ENCODE measurements around the gene CAMK1D. TPM values are rescaled to one million over a fixed set of nuclear protein-coding genes. Genes with fewer than 3 reads are reported as not detected.
A peak's percentile ranks its signal among the peaks of the same experiment; 100 is the strongest.
"Not testable (repeated sequence)": the region's sequence is repeated elsewhere in the genome, so short reads cannot be mapped to it uniquely, and the experiment has no call there.

CAMK1D gene
- total RNA-seq, 2 experiments from 2014 or later: 28.8 to 35.3 TPM

DNA sequence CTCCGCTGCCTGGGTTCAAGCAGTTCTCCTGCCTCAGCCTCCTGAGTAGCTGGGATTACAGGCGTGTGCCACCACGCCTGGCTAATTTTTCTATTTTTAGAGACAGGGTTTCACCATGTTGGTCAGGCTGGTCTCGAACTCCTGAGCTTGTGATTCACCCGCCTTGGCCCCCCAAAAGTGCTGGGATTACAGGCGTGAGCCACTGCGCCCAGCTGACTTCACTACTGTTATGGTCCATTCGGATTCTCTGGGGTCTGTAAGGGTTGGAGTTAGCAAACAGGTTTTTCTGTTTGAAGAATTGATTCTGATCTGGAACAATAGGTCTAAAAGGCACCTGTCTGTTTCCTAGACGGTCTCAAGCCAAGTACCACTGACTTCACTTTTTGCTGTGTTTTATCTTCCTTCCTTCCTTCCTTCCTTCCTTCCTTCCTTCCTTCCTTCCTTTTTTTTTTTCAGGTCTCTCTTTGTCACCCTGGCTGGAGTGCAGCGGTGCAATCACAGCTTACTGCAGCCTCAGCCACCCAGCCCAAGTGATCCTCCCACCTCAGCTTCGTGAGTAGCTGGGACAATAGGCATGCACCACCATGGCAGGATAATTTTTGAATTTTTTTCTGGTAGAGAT, 192.2 kb downstream of the CAMK1D start:
- Mint-ChIP-seq H3K36me3 (ENCODE audit: low read depth) (no peaks in the 10 kb centered on the region), H3K9me3 (no peaks in the 10 kb centered on the region), H3K27ac (no peak overlapping the region), H3K4me3 (no peak overlapping the region), H3K4me1 (ENCODE audit: low read depth) (peaks cover 44% of the 10 kb centered on the region), H3K27me3 (no peaks in the 10 kb centered on the region)
- no peak overlapping the region for H3K27ac ChIP-seq (ENCODE audit: low read depth in 1 of 2, low read length in 2 of 2)
- ChIA-PET POLR2A (no interaction called here), CTCF (no interaction called here)
- H3K4me1 ChIP-seq (ENCODE audit: insufficient read depth, low read length): no peaks in the 10 kb centered on the region
- ATAC-seq (ENCODE audit: poor library complexity) (no peak), DNase-seq (no peak)
- TF ChIP-seq, protein P1, sequence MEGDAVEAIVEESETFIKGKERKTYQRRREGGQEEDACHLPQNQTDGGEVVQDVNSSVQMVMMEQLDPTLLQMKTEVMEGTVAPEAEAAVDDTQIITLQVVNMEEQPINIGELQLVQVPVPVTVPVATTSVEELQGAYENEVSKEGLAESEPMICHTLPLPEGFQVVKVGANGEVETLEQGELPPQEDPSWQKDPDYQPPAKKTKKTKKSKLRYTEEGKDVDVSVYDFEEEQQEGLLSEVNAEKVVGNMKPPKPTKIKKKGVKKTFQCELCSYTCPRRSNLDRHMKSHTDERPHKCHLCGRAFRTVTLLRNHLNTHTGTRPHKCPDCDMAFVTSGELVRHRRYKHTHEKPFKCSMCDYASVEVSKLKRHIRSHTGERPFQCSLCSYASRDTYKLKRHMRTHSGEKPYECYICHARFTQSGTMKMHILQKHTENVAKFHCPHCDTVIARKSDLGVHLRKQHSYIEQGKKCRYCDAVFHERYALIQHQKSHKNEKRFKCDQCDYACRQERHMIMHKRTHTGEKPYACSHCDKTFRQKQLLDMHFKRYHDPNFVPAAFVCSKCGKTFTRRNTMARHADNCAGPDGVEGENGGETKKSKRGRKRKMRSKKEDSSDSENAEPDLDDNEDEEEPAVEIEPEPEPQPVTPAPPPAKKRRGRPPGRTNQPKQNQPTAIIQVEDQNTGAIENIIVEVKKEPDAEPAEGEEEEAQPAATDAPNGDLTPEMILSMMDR (IDR thresholded peaks at IDR 0.05): no peak
- H3K36me3 ChIP-seq (ENCODE audit: insufficient read depth, low read length): no peaks in the 10 kb centered on the region
- H3K9me3 ChIP-seq (ENCODE audit: control insufficient read depth in 1 of 2, insufficient read depth in 1 of 2, low read length in 2 of 2): no peaks in the 10 kb centered on the region
- intact Hi-C loops (cut with DNase I, micrococcal nuclease): no loop called here
- no peaks in the 10 kb centered on the region for H3K27me3 ChIP-seq (ENCODE audit: control insufficient read depth in 1 of 2, insufficient read depth in 2 of 2, low read length in 2 of 2)
- no peak overlapping the region for H3K4me3 ChIP-seq (ENCODE audit: low read length)

DNA sequence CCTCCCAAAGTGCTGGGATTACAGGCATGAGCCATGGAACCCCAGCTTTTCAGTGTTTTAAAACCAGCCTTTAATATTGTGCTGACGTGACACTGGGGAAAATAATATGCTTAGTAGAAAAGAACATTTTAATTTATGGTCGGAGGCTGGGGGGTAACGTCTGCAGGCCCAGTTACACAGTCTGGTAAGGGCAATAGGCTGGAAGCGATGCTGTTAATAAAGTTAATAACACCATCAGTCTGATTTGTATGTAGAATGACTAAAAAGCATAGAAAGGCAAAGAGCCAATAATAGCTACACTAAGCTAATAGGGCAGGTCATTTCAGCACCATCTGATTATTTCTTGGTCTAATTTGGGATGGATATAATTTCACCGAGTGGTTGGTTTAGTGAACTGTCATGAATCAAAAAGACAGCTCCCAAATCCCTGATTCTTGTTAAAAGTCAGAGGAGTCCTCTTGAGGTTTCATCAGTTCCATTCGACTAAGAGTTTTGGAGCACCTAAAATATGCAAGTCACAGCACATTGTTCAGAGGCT, 192.9 kb downstream of the CAMK1D start:
- Histone ChIP-seq H3K9me3 (ENCODE audit: control insufficient read depth in 1 of 2, insufficient read depth in 1 of 2, low read length in 2 of 2) (no peaks in the 10 kb centered on the region), H3K36me3 (ENCODE audit: insufficient read depth, low read length) (no peaks in the 10 kb centered on the region), H3K4me1 (ENCODE audit: insufficient read depth, low read length) (peaks cover 4% of the 10 kb centered on the region), H3K27ac (ENCODE audit: low read depth in 1 of 2, low read length in 2 of 2) (no peak overlapping the region), H3K4me3 (ENCODE audit: low read length) (no peak overlapping the region), H3K27me3 (ENCODE audit: control insufficient read depth in 1 of 2, insufficient read depth in 2 of 2, low read length in 2 of 2) (no peaks in the 10 kb centered on the region)
- peaks cover 47% of the 10 kb centered on the region for H3K4me1 Mint-ChIP-seq (ENCODE audit: low read depth)
- intact Hi-C loops (cut with DNase I, micrococcal nuclease): no loop called here
- no peaks in the 10 kb centered on the region for H3K27me3 Mint-ChIP-seq
- no peak for DNase-seq
- ATAC-seq (ENCODE audit: poor library complexity): no peak
- CTCF ChIA-PET: no interaction called here
- H3K9me3 Mint-ChIP-seq: no peaks in the 10 kb centered on the region
- POLR2A ChIA-PET: no interaction called here
- no peak overlapping the region for H3K27ac Mint-ChIP-seq
- TF ChIP-seq, protein P1 (IDR thresholded peaks at IDR 0.05): no peak
- H3K4me3 Mint-ChIP-seq: no peak overlapping the region
- no peaks in the 10 kb centered on the region for H3K36me3 Mint-ChIP-seq (ENCODE audit: low read depth)

DNA sequence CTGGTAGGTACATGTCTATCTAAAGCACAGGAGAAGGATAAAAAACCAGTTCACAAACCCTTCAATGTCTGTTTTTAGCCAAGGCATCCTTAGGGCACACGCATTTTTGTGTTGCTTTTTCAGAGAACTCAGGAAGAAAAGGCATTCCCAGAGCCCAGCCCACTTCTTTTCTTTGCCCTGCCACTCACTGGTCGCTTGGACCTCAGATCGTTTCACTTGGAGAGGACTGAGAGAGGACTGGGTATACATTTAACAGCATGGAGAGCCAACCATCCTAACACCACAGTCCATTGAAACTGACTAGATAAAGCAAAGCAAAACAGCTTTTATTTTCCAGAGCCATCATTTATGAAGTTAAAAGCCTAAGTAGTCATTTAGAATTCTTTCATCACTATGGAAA, 194.2 kb downstream of the CAMK1D start:
- no peak overlapping the region for H3K4me3 Mint-ChIP-seq
- intact Hi-C loops (cut with DNase I, micrococcal nuclease): no loop called here
- no peaks in the 10 kb centered on the region for H3K9me3 Mint-ChIP-seq
- Histone ChIP-seq H3K4me1 (ENCODE audit: insufficient read depth, low read length) (peaks cover 17% of the 10 kb centered on the region), H3K27ac (ENCODE audit: low read depth in 1 of 2, low read length in 2 of 2) (no peak overlapping the region), H3K27me3 (ENCODE audit: control insufficient read depth in 1 of 2, insufficient read depth in 2 of 2, low read length in 2 of 2) (no peaks in the 10 kb centered on the region), H3K36me3 (ENCODE audit: insufficient read depth, low read length) (no peaks in the 10 kb centered on the region), H3K4me3 (ENCODE audit: low read length) (no peak overlapping the region), H3K9me3 (ENCODE audit: control insufficient read depth in 1 of 2, insufficient read depth in 1 of 2, low read length in 2 of 2) (no peaks in the 10 kb centered on the region)
- H3K36me3 Mint-ChIP-seq (ENCODE audit: low read depth): no peaks in the 10 kb centered on the region
- H3K4me1 Mint-ChIP-seq (ENCODE audit: low read depth): peaks cover 51% of the 10 kb centered on the region
- TF ChIP-seq, protein P1 (IDR thresholded peaks at IDR 0.05): no peak
- no peaks in the 10 kb centered on the region for H3K27me3 Mint-ChIP-seq
- no peak overlapping the region for H3K27ac Mint-ChIP-seq
- no peak for DNase-seq
- CTCF ChIA-PET: no interaction called here
- ATAC-seq (ENCODE audit: poor library complexity): no peak
- POLR2A ChIA-PET: no interaction called here

DNA sequence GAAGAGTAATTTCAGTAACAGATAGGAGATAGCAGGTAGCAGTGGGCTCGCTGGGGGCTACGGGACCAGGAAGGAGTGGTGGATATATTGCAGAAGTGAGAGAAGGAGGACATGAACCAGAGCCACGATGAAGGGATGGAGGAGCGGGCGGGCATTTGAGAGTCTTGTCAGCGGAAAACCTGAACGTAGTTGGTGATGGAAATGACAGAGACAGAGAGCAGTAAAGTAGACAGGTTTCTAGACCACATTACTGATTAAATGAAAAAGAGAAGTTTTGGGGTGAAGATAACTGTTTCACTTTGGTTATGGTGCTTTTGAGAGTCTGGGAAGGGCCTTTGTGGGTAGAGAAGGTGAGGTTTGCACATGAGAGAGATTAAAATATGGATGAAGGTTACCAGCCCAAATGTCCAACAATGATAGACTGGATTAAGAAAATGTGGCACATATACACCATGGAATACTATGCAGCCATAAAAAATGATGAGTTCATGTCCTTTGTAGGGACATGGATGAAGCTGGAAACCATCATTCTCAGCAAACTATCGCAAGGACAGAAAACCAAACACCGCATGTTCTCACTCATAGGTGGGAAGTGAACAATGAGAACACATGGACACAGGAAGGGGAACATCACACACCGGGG, 196.9 kb downstream of the CAMK1D start:
- H3K36me3 ChIP-seq (ENCODE audit: insufficient read depth, low read length); POLR2A ChIA-PET: not testable (repeated sequence)

More for the DNA sequence above, 196.9 kb downstream of the CAMK1D start:
- H3K36me3 Mint-ChIP-seq (ENCODE audit: low read depth); H3K9me3 Mint-ChIP-seq; H3K4me3 ChIP-seq (ENCODE audit: low read length); H3K27me3 Mint-ChIP-seq; H3K9me3 ChIP-seq (ENCODE audit: control insufficient read depth in 1 of 2, insufficient read depth in 1 of 2, low read length in 2 of 2); DNase-seq; H3K27me3 ChIP-seq (ENCODE audit: control insufficient read depth in 1 of 2, insufficient read depth in 2 of 2, low read length in 2 of 2); CTCF ChIA-PET; H3K27ac ChIP-seq (ENCODE audit: low read depth in 1 of 2, low read length in 2 of 2); ATAC-seq (ENCODE audit: poor library complexity): not testable (repeated sequence)
- peaks cover 22% of the 10 kb centered on the region for H3K4me1 ChIP-seq (ENCODE audit: insufficient read depth, low read length)
- Mint-ChIP-seq H3K27ac (peak overlapping the region; percentile 75), H3K4me1 (ENCODE audit: low read depth) (peaks cover 51% of the 10 kb centered on the region), H3K4me3 (peak overlapping the region; percentile 11)
- intact Hi-C loops (cut with DNase I, micrococcal nuclease): loop anchor here in 1 of 2 experiments (5.0 kb wide), 1 partner anchor 41 kb away; no protein-coding TSS in a partner anchor

Data from CD4-positive, alpha-beta T cell (primary cell).